G401 (cell line): ENCODE results near the gene NEURL2. TPM values are rescaled to one million over a fixed set of nuclear protein-coding genes. Genes with fewer than 3 reads are reported as not detected.
"Not testable (repeated sequence)": the region's sequence is repeated elsewhere in the genome, so short reads cannot be mapped to it uniquely, and the experiment has no call there.

ENCODE experiments used
- DNase-seq: peaks from one replicate; pipeline ENCODE4 v3.0.0-alpha.2; 2015; ENCODE audit warnings: low spot score
- in situ Hi-C: cut with HindIII; loops from 2 replicates; pipeline ENCODE4 v1.10.0; 2016; ENCODE audit warnings: low sequenced_read_pairs, mixed read lengths
- total RNA-seq: library from RNA; depleted of rRNA; stranded (reverse); fragments of >200 nt; shearing (Covaris generic); gene quantifications from 2 replicates; pipeline ENCODE4 v1.2.3, GENCODE V29; 2014

The NEURL2 gene
- total RNA-seq, 1 experiment from 2014 or later, result 7.0 TPM

DNA sequence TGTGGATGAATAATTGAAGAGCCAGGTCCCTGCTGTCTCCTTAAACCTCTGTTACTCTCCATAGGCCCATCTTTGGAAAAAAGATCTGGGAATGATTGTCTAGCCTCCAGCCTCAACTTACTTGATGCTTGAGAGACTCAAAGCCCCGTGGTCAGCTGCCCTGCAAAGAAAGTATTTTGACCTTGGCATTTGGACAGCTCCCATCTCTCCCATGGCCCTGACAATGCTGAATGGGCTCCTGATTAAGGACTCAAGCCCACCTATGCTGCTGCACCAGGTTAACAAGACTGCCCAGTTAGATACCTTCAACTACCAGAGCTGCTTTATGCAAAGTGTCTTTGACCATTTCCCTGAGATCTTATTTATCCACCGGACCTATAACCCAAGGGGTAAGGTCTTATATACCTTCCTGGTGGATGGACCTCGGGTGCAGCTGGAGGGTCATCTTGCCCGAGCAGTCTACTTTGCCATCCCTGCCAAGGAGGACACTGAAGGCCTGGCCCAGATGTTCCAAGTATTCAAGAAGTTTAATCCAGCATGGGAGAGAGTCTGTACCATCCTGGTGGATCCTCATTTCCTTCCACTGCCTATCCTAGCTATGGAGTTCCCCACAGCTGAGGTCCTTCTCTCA, 8.4 kb downstream of the NEURL2 start:
- in situ Hi-C loops, result no loop called here
- no peak for DNase-seq

- peak; percentile 99 for DNase-seq
- in situ Hi-C loops, result no loop called here
Measured at GRCh38 chr20:45880988-45881788, 9.8 kb downstream of the NEURL2 start, which contains the start of gene ZSWIM1. TSS of gene ZSWIM1 (plus strand) at chr20:45881227. CDS start at chr20:45882593, 1,366 bp downstream.

GRCh38 chr20:45878076-45878761, 12.8 kb downstream of the NEURL2 start:
- DNase-seq, result no peak
- in situ Hi-C loops, result no loop called here

- no peak for DNase-seq
- in situ Hi-C loops, result no loop called here
Measured at GRCh38 chr20:45874576-45874975, 16.4 kb downstream of the NEURL2 start.

GRCh38 chr20:45874104-45874481, 16.9 kb downstream of the NEURL2 start:
- in situ Hi-C loops, DNase-seq: not testable (repeated sequence)

DNA sequence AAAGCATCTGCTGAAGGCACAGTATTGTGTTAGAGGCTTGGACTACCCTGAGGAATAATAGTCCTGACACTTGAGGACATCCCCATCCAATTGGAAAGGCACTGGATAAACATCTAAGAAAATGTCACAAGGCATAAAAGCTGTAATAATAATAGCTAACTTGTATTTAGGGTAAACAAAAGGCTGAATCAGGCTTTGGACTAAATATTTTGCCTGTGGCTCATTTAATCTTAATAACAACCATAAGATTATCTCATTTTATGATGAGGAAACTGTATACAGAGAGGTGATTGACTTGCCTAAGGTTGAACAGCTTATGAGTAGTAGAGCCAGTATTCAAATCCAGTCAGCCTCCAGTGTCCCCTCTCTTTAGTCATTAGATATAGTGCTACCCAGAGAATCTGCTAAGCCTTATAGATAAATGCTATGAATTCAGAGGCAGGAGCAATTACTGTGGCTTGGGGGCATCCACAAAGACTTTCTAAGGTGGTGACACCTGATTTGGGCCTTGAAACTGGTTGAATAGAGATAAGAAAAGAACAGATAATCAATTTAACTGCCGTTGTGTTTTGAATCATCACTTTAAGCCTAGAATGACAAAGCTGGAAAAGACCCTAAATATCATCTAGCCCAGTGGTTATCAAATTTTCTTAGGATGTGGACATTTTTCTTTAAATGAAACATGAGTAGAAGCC, 17.5 kb downstream of the NEURL2 start:
- in situ Hi-C loops, result no loop called here
- DNase-seq, result no peak

GRCh38 chr20:45872626-45873025, 18.4 kb downstream of the NEURL2 start:
- in situ Hi-C loops, result no loop called here
- DNase-seq, result no peak

GRCh38 chr20:45867819-45868176, 23.2 kb downstream of the NEURL2 start:
- in situ Hi-C loops, result no loop called here

DNA sequence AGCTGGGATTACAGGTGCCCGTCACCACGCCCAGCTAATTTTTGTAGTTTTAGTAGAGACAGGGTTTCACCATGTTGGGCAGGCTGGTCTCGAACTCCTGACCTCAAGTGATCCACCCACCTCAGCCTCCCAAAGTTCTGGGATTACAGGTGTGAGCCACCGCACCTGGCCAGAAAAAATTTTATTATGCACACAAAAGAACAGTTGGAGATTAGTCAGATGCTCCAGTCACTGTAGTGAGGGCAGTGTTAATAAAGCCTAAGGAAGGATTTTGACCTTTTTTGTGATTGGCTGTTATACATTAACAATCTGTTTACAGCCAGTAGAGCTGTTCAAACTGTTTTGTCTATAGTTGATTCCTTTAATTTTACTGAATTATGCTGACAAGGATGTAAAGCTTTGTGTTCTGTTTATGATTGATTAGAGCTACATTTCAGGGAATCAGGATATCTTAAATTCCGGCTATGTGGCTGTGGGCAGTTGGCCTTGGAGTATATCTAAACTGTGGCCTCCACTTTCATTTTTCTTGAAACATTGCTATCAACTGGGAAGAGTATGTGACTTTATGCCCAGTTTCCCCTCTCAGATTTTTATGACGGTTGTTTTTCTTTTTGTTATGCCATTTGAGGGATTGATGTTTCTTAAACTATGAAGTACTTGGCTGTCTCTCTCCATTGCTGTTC, 23.7 kb downstream of the NEURL2 start:
- no peak for DNase-seq
- in situ Hi-C loops, result no loop called here

More at GRCh38 chr20:45867819-45868176, 23.2 kb downstream of the NEURL2 start:
- no peak for DNase-seq

DNA sequence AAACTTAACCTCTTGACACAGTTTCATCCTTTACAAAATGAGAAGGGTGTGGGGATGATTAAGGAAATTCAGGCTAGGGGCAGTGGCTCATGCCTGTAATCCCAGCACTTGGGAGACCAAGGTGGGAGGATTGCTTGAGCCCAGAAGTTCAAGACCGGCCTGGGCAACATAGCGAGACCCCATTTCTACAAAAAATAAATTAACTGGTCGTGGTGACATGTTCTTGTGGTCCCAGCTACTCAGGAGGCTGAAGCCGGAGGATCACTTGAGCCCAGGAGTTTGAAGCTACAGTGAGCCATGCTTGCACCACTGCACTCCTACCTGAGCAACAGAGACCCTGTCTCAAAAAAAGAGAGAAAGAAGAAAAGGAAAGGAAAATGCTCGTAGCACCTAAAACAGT, 24.6 kb downstream of the NEURL2 start:
- DNase-seq, result no peak
- in situ Hi-C loops, result no loop called here

DNA sequence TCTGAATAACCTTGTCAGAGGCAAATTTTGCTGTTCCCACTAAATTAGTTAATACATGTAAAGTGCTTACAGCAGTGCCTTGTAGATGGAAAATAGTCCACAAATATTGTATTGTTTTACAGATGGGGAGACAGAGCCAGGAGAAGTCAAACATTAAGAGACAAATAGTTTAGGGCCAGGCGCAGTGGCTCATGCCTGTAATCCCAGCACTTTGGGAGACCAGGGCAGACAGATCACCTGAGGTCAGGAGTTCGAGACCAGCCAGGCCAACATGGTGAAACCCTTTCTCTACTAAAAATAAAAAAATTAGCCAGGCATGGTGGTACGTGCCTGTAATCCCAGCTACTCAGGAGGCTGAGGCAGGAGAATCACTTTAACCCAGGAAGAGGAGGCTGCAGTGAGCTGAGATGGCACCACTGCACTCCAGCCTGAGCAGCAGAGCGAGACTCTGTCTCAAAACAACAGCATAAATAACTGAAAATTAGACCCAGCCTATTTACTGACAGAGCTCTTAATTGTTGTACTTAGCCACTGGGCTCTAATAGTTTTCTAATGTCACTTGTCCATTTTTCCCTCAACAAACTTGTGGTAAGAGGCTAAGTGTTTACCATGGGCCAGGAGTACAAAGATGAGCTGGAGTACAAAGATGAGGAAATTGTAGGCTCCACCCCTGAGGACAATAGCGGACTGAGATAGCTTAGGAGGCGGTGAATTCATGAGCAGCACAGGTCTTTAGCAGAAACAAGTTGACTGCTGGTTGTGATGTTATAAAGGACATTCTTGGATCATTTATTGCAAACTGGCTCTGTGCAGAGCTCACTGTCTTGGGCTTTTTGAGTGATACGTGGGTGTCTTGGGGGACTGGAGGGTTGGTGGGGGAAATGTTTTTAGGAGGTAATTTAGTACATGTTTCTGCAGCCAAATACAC, 27.2 kb downstream of the NEURL2 start:
- in situ Hi-C loops, result no loop called here

DNA sequence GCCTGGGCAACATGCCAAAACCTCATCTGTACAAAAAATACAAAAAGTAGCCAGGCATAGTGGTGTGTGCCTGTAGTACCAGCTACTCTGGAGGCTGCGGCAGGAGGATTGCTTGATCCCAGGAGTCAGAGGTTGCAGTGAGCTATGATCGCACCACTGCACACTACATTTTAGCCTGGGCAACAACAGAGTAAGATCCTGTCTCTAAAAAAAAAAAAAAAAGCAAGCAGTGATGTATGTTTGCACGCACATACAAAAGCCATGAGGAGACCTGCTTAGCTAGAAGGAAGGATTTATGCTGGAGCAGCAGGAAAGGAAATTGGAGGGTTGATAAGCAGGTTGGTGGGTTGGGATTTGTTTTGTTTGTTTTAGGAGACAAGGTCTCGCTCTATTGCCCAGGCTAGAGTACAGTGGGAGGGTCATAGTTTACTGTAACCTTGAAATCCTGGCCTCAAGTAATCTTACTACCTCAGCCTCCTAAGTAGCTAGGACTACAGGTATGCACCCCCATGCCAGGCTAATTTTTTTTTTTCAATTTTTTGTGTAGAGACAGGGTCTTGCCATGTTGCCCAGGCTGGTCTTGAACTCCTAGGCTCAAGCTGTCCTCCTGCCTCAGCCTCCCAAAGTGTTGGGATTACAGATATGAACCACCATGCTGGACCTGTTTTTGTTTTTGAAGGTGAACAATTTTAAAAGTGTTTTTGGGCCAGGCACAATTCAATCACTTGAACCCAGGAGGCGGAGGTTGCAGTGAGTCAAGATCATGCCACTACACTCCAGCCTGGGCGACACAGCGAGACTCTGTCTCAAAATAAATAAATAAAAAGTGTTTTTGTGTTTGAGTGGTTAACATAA, 29.6 kb downstream of the NEURL2 start:
- DNase-seq, result no peak

More for the DNA sequence above, 27.2 kb downstream of the NEURL2 start:
- DNase-seq, result no peak

DNA sequence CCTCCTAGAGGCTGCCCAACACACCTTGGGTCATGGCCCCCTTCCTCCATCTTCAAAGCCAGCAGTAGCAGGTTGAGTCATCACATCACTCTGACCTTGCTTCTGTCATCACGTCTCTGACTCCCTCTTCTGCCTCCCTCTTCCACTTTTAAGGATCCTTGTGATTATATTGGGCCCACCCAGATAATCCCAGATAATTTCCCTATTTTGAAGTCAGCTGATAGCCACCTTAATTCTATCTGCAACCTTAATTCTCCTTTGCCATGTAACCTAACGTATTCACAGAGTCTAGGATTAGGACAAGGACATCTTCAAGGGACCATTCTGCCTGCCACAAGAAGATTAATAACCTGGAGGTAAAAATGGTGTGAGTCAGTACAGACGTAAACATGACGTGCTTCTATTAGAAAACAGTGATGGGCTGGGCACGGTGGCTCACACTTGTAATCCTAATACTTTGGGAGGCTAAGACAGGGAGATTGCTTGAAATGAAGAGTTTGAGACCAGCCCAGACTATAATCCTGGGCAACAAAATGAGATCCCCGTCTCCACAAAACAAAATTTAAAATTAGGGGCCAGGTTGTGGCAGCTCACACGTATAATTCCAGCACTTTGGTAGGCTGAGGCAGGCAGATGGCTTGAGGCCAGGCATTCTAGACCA, 30.3 kb downstream of the NEURL2 start:
- in situ Hi-C loops, result no loop called here

More for the DNA sequence above, 29.6 kb downstream of the NEURL2 start:
- in situ Hi-C loops, result no loop called here

GRCh38 chr20:45859916-45860315, 31.1 kb downstream of the NEURL2 start:
- no peak for DNase-seq
- in situ Hi-C loops, result no loop called here

More for the DNA sequence above, 30.3 kb downstream of the NEURL2 start:
- no peak for DNase-seq

GRCh38 chr20:45857882-45858216, 33.2 kb downstream of the NEURL2 start:
- no peak for DNase-seq
- in situ Hi-C loops, result no loop called here

DNA sequence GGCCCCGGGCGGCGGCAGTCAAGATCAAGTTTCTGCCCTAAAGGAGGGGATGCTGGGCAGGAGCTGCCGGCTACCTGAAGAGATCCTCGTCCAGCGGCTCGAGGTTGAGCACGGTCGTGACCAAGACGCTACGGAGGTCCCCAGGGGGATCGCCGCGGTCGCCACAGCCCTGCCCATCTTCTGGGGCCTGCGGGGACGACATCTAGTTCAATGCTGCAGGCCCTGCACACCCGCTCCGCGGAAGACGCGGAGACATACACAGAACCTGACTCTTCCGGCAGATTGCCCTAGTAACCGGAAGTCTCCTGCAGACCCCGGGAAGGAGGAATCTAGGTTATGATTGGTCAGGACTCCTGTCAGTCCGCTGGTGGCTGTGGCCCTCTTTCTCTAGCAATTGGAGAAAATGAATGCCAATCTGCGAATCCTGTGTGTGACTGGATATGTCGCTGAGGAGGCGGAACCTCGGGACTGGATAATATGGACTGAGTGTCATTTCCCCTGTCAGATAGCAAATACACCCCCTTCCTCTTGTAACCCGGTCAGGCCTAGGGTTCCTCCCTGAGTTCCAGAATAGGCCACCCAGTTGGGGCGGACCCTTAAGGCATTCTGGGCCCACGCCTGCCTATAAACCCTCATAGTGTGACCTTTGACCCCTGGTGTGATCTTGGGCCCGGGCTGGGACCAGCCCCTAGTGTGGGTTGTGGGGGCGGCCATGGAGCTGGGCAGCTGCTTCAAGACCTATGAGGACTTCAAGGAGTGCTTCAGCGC, 33.7 kb downstream of the NEURL2 start, which contains the start of the genes ACOT8 and ZSWIM3:
TSS of gene ACOT8 (minus strand) at position 279 of the 768 bp plus-strand sequence. CDS start at position 202, 77 bp downstream.
TSS of gene ZSWIM3 (plus strand) at position 501 of the 768 bp plus-strand sequence. CDS start at position 713, 212 bp downstream.
- in situ Hi-C loops, result no loop called here
- peak; percentile 100 for DNase-seq
